SK-N-SH (cell line): ENCODE measurements around the gene MVD. TPM values are rescaled to one million over a fixed set of nuclear protein-coding genes. Genes with fewer than 3 reads are reported as not detected.

ENCODE experiments used
- CTCF ChIA-PET: fragments of 300-600, 350-600 bp; formaldehyde crosslinking; extraction: SDS; loops from one replicate; lab custom pipeline; 2021; lab: Yijun Ruan, JAX
- POLR2A ChIA-PET: fragments of 350-600 bp; sonication (Branson Sonifier 250); formaldehyde crosslinking; extraction: SDS; loops from one replicate; lab custom pipeline; 2020; ENCODE audit warnings: antibody characterized with exemption, inconsistent platforms; lab: Yijun Ruan, JAX
- DNase-seq: peaks from one replicate; pipeline ENCODE4 v3.0.0; 2012
- H2AFZ ChIP-seq: fragments of 200-600 bp; sonication (generic); 2 replicates; pipeline ENCODE4 v1.8.1; 2016; ENCODE audit warnings: antibody characterized with exemption, mild to moderate bottlenecking, low read depth
- H3F3A ChIP-seq: fragments of 200-600 bp; sonication (generic); replicated peaks from 2 replicates; pipeline ENCODE3; 2016; ENCODE audit warnings: antibody characterized with exemption, mild to moderate bottlenecking; ENCODE audit not compliant: insufficient read depth
- H3K27ac ChIP-seq, 2 experiments: fragments of 200-500 bp in 1 of 2; fragments of 200-600 bp in 1 of 2; sonication (Bioruptor generic) in 1 of 2; sonication (generic), shearing (Covaris generic) in 1 of 2; 2 replicates each; pipeline versions ENCODE4 v1.5.1 to v1.6.1; 2014 to 2016; ENCODE audit warnings: low read depth in 2 of 2, inconsistent platforms in 1 of 2, low read length in 1 of 2, mild to moderate bottlenecking in 1 of 2, mixed read lengths in 1 of 2
- H3K27me3 ChIP-seq: fragments of 200-600 bp; sonication (generic), shearing (Covaris generic); 2 replicates; pipeline ENCODE4 v1.6.1; 2016; ENCODE audit warnings: mixed run types; ENCODE audit not compliant: insufficient read depth
- H3K36me3 ChIP-seq, 2 experiments: fragments of 200-500 bp in 1 of 2; fragments of 200-600 bp in 1 of 2; sonication (Bioruptor generic) in 1 of 2; sonication (generic) in 1 of 2; replicated peaks in 1 of 2; 2 replicates each; pipeline versions ENCODE3 to v1.5.1; 2014 to 2016; ENCODE audit warnings: low read length in 1 of 2, mild to moderate bottlenecking in 1 of 2; ENCODE audit not compliant: insufficient read depth in 2 of 2, control insufficient read depth in 1 of 2
- H3K4me1 ChIP-seq, 2 experiments: fragments of 200-500 bp in 1 of 2; fragments of 200-600 bp in 1 of 2; sonication (Bioruptor generic) in 1 of 2; sonication (generic), shearing (Covaris generic) in 1 of 2; 2 replicates each; pipeline versions ENCODE4 v1.5.1 to v1.6.1; 2014 to 2016; ENCODE audit warnings: low read depth in 1 of 2, low read length in 1 of 2, mixed run types in 1 of 2; ENCODE audit not compliant: insufficient read depth in 2 of 2, control insufficient read depth in 1 of 2
- H3K4me2 ChIP-seq: fragments of 200-600 bp; sonication (generic), shearing (Covaris generic); 2 replicates; pipeline ENCODE4 v1.6.1; 2017; ENCODE audit warnings: mixed run types
- H3K4me3 ChIP-seq, 2 experiments: fragments of 200-500 bp in 1 of 2; fragments of 200-600 bp in 1 of 2; sonication (Bioruptor generic) in 1 of 2; sonication (generic), shearing (Covaris generic) in 1 of 2; 2 replicates each; pipeline versions ENCODE4 v1.5.1 to v1.8.1; 2014 to 2016; ENCODE audit warnings: low read depth in 2 of 2, inconsistent platforms in 1 of 2, low read length in 1 of 2, mild to moderate bottlenecking in 1 of 2, mixed read lengths in 1 of 2, moderate library complexity in 1 of 2
- H3K79me2 ChIP-seq: fragments of 200-600 bp; sonication (generic); 2 replicates; pipeline ENCODE4 v1.8.1; 2017; ENCODE audit warnings: mild to moderate bottlenecking; ENCODE audit not compliant: insufficient read depth
- H3K9ac ChIP-seq: fragments of 200-600 bp; sonication (generic); 2 replicates; pipeline ENCODE4 v1.6.1; 2017; ENCODE audit warnings: mixed run types
- H3K9me2 ChIP-seq: fragments of 200-600 bp; sonication (generic); 2 replicates; pipeline ENCODE4 v1.6.1; 2017; ENCODE audit warnings: mixed run types
- H3K9me3 ChIP-seq: fragments of 200-600 bp; sonication (generic); 2 replicates; pipeline ENCODE4 v1.6.1; 2017; ENCODE audit warnings: mixed run types, mild to moderate bottlenecking, moderate library complexity
- H4K20me1 ChIP-seq: fragments of 200-600 bp; sonication (generic); 2 replicates; pipeline ENCODE4 v1.6.1; 2017; ENCODE audit warnings: mild to moderate bottlenecking, mixed run types; ENCODE audit not compliant: insufficient read depth
- CHD2 ChIP-seq: fragments of 150-350 bp; IDR thresholded peaks from 2 replicates; pipeline ENCODE4 v1.6.1; 2018; ENCODE audit warnings: low read length; ENCODE audit not compliant: partially characterized antibody
- ELF1 ChIP-seq: IDR thresholded peaks from 2 replicates; pipeline ENCODE4 v1.4.0; 2012
- EP300 ChIP-seq, 2 experiments: IDR thresholded peaks; 2 replicates each; pipeline versions ENCODE4 v1.4.0 to v1.6.1; 2012; ENCODE audit warnings: borderline replicate concordance in 1 of 2, low read depth in 1 of 2, low read length in 1 of 2
- EZH2phosphoT487 ChIP-seq: fragments of 200-600 bp; sonication (generic); IDR thresholded peaks from 2 replicates; pipeline ENCODE4 v1.6.1; 2017; ENCODE audit warnings: low read depth, mixed run types, mild to moderate bottlenecking, antibody characterized with exemption, moderate library complexity, borderline replicate concordance
- FOSL2 ChIP-seq: IDR thresholded peaks from 2 replicates; pipeline ENCODE4 v1.4.0; 2012; ENCODE audit warnings: low read depth, mild to moderate bottlenecking, moderate library complexity, borderline replicate concordance
- FOXM1 ChIP-seq: IDR thresholded peaks from 2 replicates; pipeline ENCODE4 v1.4.0; 2012; ENCODE audit warnings: low read depth, mild to moderate bottlenecking
- GATA2 ChIP-seq: sonication (generic); formaldehyde crosslinking; IDR thresholded peaks from 2 replicates; pipeline ENCODE4 v1.5.0; 2020; ENCODE audit warnings: mild to moderate bottlenecking, missing genetic modification reagents
- MEF2A ChIP-seq: IDR thresholded peaks from 2 replicates; pipeline ENCODE4 v1.4.0; 2012; ENCODE audit warnings: low read depth, borderline replicate concordance
- NFIC ChIP-seq: IDR thresholded peaks from 2 replicates; pipeline ENCODE4 v1.4.0; 2012; ENCODE audit warnings: borderline replicate concordance
- POLR2AphosphoS5 ChIP-seq: IDR thresholded peaks from 2 replicates; pipeline ENCODE4 v1.6.1; 2012; ENCODE audit warnings: low read depth, low read length
- RFX5 ChIP-seq: IDR thresholded peaks from 2 replicates; pipeline ENCODE4 v1.6.1; 2012; ENCODE audit warnings: mild to moderate bottlenecking, improper control_type of control experiment, low read length
- SIN3A ChIP-seq: IDR thresholded peaks from 2 replicates; pipeline ENCODE4 v1.6.1; 2012; ENCODE audit warnings: low read depth, mild to moderate bottlenecking, low read length, moderate library complexity, borderline replicate concordance
- TEAD4 ChIP-seq: IDR thresholded peaks from 2 replicates; pipeline ENCODE4 v1.4.0; 2012; ENCODE audit warnings: mild to moderate bottlenecking, borderline replicate concordance; ENCODE audit not compliant: insufficient read depth
- YY1 ChIP-seq: IDR thresholded peaks from 2 replicates; pipeline ENCODE4 v1.4.0; 2012; ENCODE audit warnings: low read depth, mild to moderate bottlenecking
- WGBS: methylation state at CpG from one replicate; pipeline ENCODE4 v1.1.6; 2017; ENCODE audit warnings: low lambda C conversion rate; 5-methylcytosine and 5-hydroxymethylcytosine counted together
- polyA plus RNA-seq, 3 experiments: library from polyadenylated mRNA; depleted of rRNA; stranded (reverse); fragments of >200 nt; gene quantifications; 2 replicates each; pipeline ENCODE4 v1.2.3, GENCODE V29; 2012
- TF ChIP-seq, protein P1 (sequence below): IDR thresholded peaks from 2 replicates; pipeline ENCODE4 v1.4.0; 2012; ENCODE audit warnings: low read depth, borderline replicate concordance
- TF ChIP-seq, protein P2 (sequence below): fragments of 200-600 bp; sonication (generic); IDR thresholded peaks from 2 replicates; pipeline ENCODE4 v1.6.1; 2017; ENCODE audit warnings: antibody characterized with exemption, mild to moderate bottlenecking, moderate library complexity
- TF ChIP-seq, protein P3 (sequence below): IDR thresholded peaks from 2 replicates; pipeline ENCODE4 v1.6.1; 2012; ENCODE audit warnings: mild to moderate bottlenecking, low read depth, low read length, moderate library complexity

MVD gene
- polyA plus RNA-seq, 1 of the 3 experiments (the other 2 are of a cell fraction): 15.7 TPM

DNA sequence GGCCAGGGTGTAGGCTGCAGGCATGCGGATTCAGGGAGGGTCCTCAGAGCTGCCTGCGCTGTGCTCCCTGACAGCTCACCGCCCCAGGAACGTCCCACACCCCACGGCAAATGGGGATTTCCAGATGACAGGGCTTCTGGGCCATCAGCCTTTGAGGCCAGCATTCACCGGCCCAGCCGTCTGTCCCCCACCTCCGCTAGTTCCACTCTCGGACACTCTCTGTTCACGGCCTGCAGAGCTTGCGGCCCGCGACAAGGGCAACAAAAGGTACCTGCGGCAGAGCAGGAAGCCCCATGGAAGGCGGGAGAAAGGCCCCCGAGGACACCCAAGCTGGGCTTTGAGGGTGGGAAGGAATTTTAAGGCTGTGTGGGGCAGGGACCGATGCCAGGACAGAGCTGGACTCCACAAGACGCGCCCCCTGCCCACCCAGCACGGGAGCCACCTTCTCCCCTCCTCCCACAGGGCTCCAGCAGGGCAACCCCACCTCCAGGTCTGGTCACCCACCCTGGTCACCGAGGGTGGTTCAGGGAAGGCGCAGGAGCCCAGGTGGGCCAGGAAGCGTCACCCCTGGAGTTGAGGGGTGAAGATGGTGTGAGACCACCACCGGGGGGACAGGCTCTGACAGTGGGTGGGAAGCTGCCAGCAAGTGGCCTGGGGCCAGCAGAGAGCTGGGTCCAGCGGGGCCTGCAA, 6.5 kb downstream of the MVD start:
- H3K9me3 ChIP-seq: no peaks in the 10 kb centered on the region
- DNase-seq: no peak
- H3K27me3 ChIP-seq: no peaks in the 10 kb centered on the region
- POLR2A ChIA-PET: no interaction called here
- H3K4me1 ChIP-seq: peaks cover under 1 to 1% of the 10 kb centered on the region in 2 experiments; a peak in 2 of 4 replicates
- no peak overlapping the region for H3K27ac ChIP-seq
- H4K20me1 ChIP-seq: no peaks in the 10 kb centered on the region
- H3K9ac ChIP-seq: no peak overlapping the region
- H2AFZ ChIP-seq: no peak overlapping the region
- no peak overlapping the region for H3K4me3 ChIP-seq
- peaks cover 3% of the 10 kb centered on the region for H3F3A ChIP-seq
- no peaks in the 10 kb centered on the region for H3K9me2 ChIP-seq
- TF ChIP-seq SIN3A: no peak
- no peak for TF ChIP-seq MEF2A
- no peak for TF ChIP-seq ELF1
- TF ChIP-seq, protein P1, sequence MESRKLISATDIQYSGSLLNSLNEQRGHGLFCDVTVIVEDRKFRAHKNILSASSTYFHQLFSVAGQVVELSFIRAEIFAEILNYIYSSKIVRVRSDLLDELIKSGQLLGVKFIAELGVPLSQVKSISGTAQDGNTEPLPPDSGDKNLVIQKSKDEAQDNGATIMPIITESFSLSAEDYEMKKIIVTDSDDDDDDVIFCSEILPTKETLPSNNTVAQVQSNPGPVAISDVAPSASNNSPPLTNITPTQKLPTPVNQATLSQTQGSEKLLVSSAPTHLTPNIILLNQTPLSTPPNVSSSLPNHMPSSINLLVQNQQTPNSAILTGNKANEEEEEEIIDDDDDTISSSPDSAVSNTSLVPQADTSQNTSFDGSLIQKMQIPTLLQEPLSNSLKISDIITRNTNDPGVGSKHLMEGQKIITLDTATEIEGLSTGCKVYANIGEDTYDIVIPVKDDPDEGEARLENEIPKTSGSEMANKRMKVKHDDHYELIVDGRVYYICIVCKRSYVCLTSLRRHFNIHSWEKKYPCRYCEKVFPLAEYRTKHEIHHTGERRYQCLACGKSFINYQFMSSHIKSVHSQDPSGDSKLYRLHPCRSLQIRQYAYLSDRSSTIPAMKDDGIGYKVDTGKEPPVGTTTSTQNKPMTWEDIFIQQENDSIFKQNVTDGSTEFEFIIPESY: no peak
- TF ChIP-seq POLR2AphosphoS5: no peak
- TF ChIP-seq TEAD4: no peak
- TF ChIP-seq, protein P2, sequence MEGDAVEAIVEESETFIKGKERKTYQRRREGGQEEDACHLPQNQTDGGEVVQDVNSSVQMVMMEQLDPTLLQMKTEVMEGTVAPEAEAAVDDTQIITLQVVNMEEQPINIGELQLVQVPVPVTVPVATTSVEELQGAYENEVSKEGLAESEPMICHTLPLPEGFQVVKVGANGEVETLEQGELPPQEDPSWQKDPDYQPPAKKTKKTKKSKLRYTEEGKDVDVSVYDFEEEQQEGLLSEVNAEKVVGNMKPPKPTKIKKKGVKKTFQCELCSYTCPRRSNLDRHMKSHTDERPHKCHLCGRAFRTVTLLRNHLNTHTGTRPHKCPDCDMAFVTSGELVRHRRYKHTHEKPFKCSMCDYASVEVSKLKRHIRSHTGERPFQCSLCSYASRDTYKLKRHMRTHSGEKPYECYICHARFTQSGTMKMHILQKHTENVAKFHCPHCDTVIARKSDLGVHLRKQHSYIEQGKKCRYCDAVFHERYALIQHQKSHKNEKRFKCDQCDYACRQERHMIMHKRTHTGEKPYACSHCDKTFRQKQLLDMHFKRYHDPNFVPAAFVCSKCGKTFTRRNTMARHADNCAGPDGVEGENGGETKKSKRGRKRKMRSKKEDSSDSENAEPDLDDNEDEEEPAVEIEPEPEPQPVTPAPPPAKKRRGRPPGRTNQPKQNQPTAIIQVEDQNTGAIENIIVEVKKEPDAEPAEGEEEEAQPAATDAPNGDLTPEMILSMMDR: no peak
- TF ChIP-seq YY1: no peak
- TF ChIP-seq FOSL2: no peak
- no peak for TF ChIP-seq RFX5
- TF ChIP-seq GATA2: no peak
- TF ChIP-seq, all 33 proteins: peak for 0
- Histone ChIP-seq H3K4me2 (no peak overlapping the region), H3K36me3 (peaks cover 0 to 8% of the 10 kb centered on the region in 2 experiments), H3K79me2 (peaks cover 5% of the 10 kb centered on the region; the same call in 1 of the 2 replicates)
- WGBS: 66% methylated on average over 6 of the region's 25 CpGs
- CTCF ChIA-PET: interaction anchor here (1.1 kb wide), 1 partner anchor 9 kb away, joined by 3 read pairs; no protein-coding TSS in a partner anchor

DNA sequence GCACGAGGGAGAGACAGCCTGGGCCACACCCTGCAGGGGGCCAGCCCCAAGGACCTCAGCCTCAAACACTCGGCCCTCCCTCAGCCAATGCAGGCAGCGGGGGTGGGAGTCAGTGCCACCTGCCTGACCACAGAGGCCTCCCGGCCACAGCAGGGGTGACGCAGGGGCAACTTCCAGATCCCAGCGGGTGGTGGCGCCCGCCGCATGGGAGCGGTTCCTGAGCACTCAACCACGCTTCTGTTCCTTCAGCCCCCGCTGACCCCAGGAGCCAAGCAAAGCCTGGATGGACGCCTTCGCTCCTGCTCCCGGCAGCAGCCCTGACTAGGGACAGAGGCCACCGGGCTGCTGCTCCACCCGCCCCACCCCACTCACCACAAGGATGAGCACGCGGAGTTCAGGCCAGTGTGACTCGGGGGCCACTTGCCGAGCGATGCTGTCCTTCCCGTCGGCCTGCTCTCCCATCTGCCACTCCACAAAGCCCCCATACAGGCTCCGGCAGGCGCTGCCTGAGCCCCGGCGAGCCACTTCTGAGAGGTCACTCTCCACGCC, 7.1 kb downstream of the MVD start:
- no peaks in the 10 kb centered on the region for H3K9me3 ChIP-seq
- H3K4me3 ChIP-seq: no peak overlapping the region
- no peaks in the 10 kb centered on the region for H4K20me1 ChIP-seq
- H2AFZ ChIP-seq: no peak overlapping the region
- ChIA-PET CTCF (no interaction called here), POLR2A (no interaction called here)
- H3K79me2 ChIP-seq: peaks cover 5% of the 10 kb centered on the region; the same call in 1 of the 2 replicates
- H3K9ac ChIP-seq: no peak overlapping the region
- no peak for DNase-seq
- H3K4me1 ChIP-seq: peaks cover 4 to 6% of the 10 kb centered on the region in 2 experiments; a peak in 2 of 4 replicates
- H3F3A ChIP-seq: no peaks in the 10 kb centered on the region
- WGBS: 88% methylated on average over 5 of the region's 29 CpGs
- H3K4me2 ChIP-seq: no peak overlapping the region
- H3K36me3 ChIP-seq: peaks cover 0 to 8% of the 10 kb centered on the region in 2 experiments
- no peak overlapping the region for H3K27ac ChIP-seq
- H3K27me3 ChIP-seq: no peaks in the 10 kb centered on the region
- H3K9me2 ChIP-seq: no peaks in the 10 kb centered on the region
- TF ChIP-seq RFX5: no peak
- no peak for TF ChIP-seq EP300 (IDR thresholded peaks at IDR 0.05; ENCODE audit: borderline replicate concordance in 1 of 2, low read depth in 1 of 2, low read length in 1 of 2)
- no peak for TF ChIP-seq NFIC
- TF ChIP-seq, protein P1: no peak
- no peak for TF ChIP-seq FOXM1
- TF ChIP-seq CHD2: no peak
- TF ChIP-seq EZH2phosphoT487: no peak
- TF ChIP-seq, protein P3, sequence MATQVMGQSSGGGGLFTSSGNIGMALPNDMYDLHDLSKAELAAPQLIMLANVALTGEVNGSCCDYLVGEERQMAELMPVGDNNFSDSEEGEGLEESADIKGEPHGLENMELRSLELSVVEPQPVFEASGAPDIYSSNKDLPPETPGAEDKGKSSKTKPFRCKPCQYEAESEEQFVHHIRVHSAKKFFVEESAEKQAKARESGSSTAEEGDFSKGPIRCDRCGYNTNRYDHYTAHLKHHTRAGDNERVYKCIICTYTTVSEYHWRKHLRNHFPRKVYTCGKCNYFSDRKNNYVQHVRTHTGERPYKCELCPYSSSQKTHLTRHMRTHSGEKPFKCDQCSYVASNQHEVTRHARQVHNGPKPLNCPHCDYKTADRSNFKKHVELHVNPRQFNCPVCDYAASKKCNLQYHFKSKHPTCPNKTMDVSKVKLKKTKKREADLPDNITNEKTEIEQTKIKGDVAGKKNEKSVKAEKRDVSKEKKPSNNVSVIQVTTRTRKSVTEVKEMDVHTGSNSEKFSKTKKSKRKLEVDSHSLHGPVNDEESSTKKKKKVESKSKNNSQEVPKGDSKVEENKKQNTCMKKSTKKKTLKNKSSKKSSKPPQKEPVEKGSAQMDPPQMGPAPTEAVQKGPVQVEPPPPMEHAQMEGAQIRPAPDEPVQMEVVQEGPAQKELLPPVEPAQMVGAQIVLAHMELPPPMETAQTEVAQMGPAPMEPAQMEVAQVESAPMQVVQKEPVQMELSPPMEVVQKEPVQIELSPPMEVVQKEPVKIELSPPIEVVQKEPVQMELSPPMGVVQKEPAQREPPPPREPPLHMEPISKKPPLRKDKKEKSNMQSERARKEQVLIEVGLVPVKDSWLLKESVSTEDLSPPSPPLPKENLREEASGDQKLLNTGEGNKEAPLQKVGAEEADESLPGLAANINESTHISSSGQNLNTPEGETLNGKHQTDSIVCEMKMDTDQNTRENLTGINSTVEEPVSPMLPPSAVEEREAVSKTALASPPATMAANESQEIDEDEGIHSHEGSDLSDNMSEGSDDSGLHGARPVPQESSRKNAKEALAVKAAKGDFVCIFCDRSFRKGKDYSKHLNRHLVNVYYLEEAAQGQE: no peak
